ENCODE measurements around the gene RAP2A. TPM values are rescaled to one million over a fixed set of nuclear protein-coding genes. Genes with fewer than 3 reads are reported as not detected.

RAP2A gene
- 19.6 TPM for total RNA-seq
- 14.6 TPM for polyA plus RNA-seq
- long read RNA-seq, donor 1, full-length matches to known transcripts, result 1 of 1 reads
- long read RNA-seq, donor 1, partial matches to known transcripts, result 0 of 1 reads
- long read RNA-seq, donor 1, other reads (novel, unspliced or antisense), result 0 of 1 reads
- long read RNA-seq, donor 2, result 0 reads
- long read RNA-seq, donor 3, full-length matches to known transcripts, result 11 of 11 reads
- long read RNA-seq, donor 3, partial matches to known transcripts, result 0 of 11 reads
- long read RNA-seq, donor 3, other reads (novel, unspliced or antisense), result 0 of 11 reads
- long read RNA-seq, donor 4, result 0 reads
- long read RNA-seq, donor 5, full-length matches to known transcripts, result 12 of 12 reads
- long read RNA-seq, donor 5, partial matches to known transcripts, result 0 of 12 reads
- long read RNA-seq, donor 5, other reads (novel, unspliced or antisense), result 0 of 12 reads
- long read RNA-seq, donor 6, full-length matches to known transcripts, result 6 of 16 reads
- long read RNA-seq, donor 6, partial matches to known transcripts, result 10 of 16 reads
- long read RNA-seq, donor 6, other reads (novel, unspliced or antisense), result 0 of 16 reads
- long read RNA-seq, donor 7, full-length matches to known transcripts, result 5 of 5 reads
- long read RNA-seq, donor 7, partial matches to known transcripts, result 0 of 5 reads
- long read RNA-seq, donor 7, other reads (novel, unspliced or antisense), result 0 of 5 reads
- long read RNA-seq, donor 8, full-length matches to known transcripts, result 3 of 3 reads
- long read RNA-seq, donor 8, partial matches to known transcripts, result 0 of 3 reads
- long read RNA-seq, donor 8, other reads (novel, unspliced or antisense), result 0 of 3 reads
- long read RNA-seq, donor 9, full-length matches to known transcripts, result 6 of 6 reads
- long read RNA-seq, donor 9, partial matches to known transcripts, result 0 of 6 reads
- long read RNA-seq, donor 9, other reads (novel, unspliced or antisense), result 0 of 6 reads
- long read RNA-seq, donor 10, full-length matches to known transcripts, result 13 of 13 reads
- long read RNA-seq, donor 10, partial matches to known transcripts, result 0 of 13 reads
- long read RNA-seq, donor 10, other reads (novel, unspliced or antisense), result 0 of 13 reads

DNA sequence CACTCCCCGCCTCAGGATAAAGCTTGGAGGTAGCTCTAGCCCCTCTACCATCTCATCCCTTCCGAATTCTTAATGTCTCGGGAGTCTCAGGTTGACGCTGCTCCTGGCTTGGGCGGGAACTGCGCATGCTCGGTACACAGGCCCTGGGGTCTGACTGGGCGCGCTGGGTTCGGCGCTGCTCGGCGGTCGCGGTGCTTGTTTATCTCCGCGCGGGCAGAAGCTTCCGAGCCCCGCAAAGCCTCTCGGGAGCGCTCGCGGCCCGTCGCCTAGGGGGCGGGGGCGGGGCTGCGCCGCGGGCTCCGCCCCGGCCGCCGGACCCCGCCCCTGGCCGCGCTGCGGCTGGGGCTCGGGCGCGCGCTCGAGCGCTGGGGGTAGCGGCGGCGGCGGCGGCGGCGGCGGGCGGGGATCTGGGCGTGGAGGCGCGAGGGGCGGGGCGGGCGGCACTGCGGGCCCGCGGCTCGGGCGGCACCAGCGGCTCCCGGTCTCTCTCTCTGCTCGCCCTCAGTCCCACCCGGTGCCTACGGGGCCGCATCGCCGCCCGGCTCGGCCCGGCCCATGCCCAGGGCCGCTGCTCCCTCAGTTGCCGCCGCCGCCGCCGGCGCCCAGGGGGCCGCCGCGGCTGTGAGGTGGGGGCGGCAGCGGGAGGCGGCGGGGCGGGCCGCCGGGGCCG is at the start of gene RAP2A:
Gene RAP2A, plus strand, starts transcription at position 443 of the 670 bp plus-strand sequence. CDS start 302 bp downstream, outside the sequence.
- under 1% methylated on average over 91 of the region's 94 CpGs for WGBS
- H3K4me1 ChIP-seq (ENCODE audit: control insufficient read depth in 2 of 2, insufficient read depth in 2 of 2, low read length in 2 of 2), result peaks cover 0 to 3% of the 10 kb centered on the region in 2 donors
- H3K36me3 ChIP-seq (ENCODE audit: control insufficient read depth in 2 of 2, insufficient read depth in 2 of 2, low read length in 1 of 2), result no peaks in the 10 kb centered on the region
- H3K4me3 ChIP-seq (ENCODE audit: low read length in 2 of 2), result peak within 1 kb of the TSS; percentile 69 to 79
- no peaks in the 10 kb centered on the region for H3K27me3 ChIP-seq (ENCODE audit: control insufficient read depth in 2 of 2, insufficient read depth in 1 of 2, low read length in 1 of 2)
- peak in 8 of 9 donors; percentile 76 to 94 (median 86) for DNase-seq (ENCODE audit: low read depth in 6 of 9, low spot score in 9 of 9)
- peak within 1 kb of the TSS; percentile 99 for H3K27ac ChIP-seq (ENCODE audit: low read depth in 1 of 2, low read length in 1 of 2)
- H3K9me3 ChIP-seq (ENCODE audit: control insufficient read depth in 2 of 2, insufficient read depth in 1 of 2, low read length in 1 of 2), result no peaks in the 10 kb centered on the region

DNA sequence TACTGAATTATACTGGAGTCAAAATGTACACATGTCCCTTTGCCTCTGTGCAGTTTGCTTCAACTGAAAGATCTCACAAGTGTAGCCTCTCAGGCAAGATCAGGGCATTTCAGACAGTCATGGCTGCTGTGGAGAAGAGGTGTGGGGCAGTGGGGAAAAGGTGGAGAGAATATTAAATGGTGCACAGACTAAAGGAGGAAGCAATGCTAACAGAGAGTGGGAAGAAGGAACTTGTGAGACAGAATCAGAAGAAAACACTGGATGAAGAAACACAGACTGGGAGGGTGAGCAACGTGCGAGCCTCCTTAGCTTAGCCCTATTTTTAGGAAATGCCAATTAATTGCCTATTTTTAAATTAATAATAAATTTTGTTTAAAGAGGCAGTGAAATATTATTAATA is 49.6 kb upstream of the RAP2A start:
- DNase-seq (ENCODE audit: low read depth in 6 of 9, low spot score in 9 of 9), result no peak
- WGBS, result 88% methylated on average over 2 of the region's 2 CpGs
- Histone ChIP-seq H3K9me3 (ENCODE audit: control insufficient read depth in 2 of 2, insufficient read depth in 1 of 2, low read length in 1 of 2) (no peaks in the 10 kb centered on the region), H3K4me1 (ENCODE audit: control insufficient read depth in 2 of 2, insufficient read depth in 2 of 2, low read length in 2 of 2) (peaks cover 8 to 17% of the 10 kb centered on the region in 2 donors), H3K36me3 (ENCODE audit: control insufficient read depth in 2 of 2, insufficient read depth in 2 of 2, low read length in 1 of 2) (peaks cover 3 to 6% of the 10 kb centered on the region in 2 donors), H3K27me3 (ENCODE audit: control insufficient read depth in 2 of 2, insufficient read depth in 1 of 2, low read length in 1 of 2) (no peaks in the 10 kb centered on the region), H3K4me3 (ENCODE audit: low read length in 2 of 2) (no peak overlapping the region), H3K27ac (ENCODE audit: low read depth in 1 of 2, low read length in 1 of 2) (no peak overlapping the region)

DNA sequence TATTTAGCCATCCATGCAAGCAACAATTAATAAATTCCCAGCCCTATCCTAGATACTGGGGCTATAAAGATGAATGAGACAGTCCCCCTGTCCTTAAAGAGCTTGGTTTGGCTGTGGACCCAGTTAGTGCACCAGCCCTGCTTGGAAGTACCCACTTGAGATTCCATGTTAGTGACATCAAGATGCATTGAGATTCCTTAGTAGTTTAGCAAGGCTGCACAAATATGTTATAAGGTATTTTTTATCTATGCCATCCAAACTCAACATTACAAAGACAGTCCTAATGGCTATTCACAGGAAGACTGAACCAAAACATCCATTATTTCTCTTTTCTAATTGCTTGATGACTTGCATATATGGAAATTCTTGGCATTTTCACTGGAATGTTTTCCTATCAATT is 48.8 kb upstream of the RAP2A start:
- no peak for DNase-seq (ENCODE audit: low read depth in 6 of 9, low spot score in 9 of 9)
- Histone ChIP-seq H3K27ac (ENCODE audit: low read depth in 1 of 2, low read length in 1 of 2) (no peak overlapping the region), H3K4me1 (ENCODE audit: control insufficient read depth in 2 of 2, insufficient read depth in 2 of 2, low read length in 2 of 2) (peaks cover 8 to 17% of the 10 kb centered on the region in 2 donors), H3K4me3 (ENCODE audit: low read length in 2 of 2) (no peak overlapping the region), H3K9me3 (ENCODE audit: control insufficient read depth in 2 of 2, insufficient read depth in 1 of 2, low read length in 1 of 2) (no peaks in the 10 kb centered on the region), H3K36me3 (ENCODE audit: control insufficient read depth in 2 of 2, insufficient read depth in 2 of 2, low read length in 1 of 2) (peaks cover 3 to 6% of the 10 kb centered on the region in 2 donors), H3K27me3 (ENCODE audit: control insufficient read depth in 2 of 2, insufficient read depth in 1 of 2, low read length in 1 of 2) (no peaks in the 10 kb centered on the region)

DNA sequence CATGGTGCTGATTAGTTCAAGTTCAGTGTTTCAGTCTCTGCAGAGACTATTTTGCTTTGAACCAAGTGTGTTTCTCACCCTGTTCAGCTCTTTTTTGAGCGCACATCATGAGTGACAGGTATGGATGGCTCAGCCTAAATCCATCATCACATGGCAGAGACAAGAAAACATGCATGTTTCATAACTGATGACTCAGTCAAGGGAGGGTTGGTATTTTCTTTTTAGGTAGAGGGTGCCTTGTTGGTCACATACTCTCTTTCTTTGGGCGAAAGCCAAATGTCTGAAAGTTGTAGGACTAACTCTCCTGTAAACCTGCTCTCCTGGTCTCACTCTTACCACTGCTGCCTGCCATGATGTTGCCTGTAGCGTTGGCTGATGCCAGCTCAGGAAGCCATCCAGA is 48.1 kb upstream of the RAP2A start:
- Histone ChIP-seq H3K4me1 (ENCODE audit: control insufficient read depth in 2 of 2, insufficient read depth in 2 of 2, low read length in 2 of 2) (peaks cover 8 to 17% of the 10 kb centered on the region in 2 donors), H3K4me3 (ENCODE audit: low read length in 2 of 2) (no peak overlapping the region), H3K36me3 (ENCODE audit: control insufficient read depth in 2 of 2, insufficient read depth in 2 of 2, low read length in 1 of 2) (peaks cover 3 to 6% of the 10 kb centered on the region in 2 donors), H3K9me3 (ENCODE audit: control insufficient read depth in 2 of 2, insufficient read depth in 1 of 2, low read length in 1 of 2) (no peaks in the 10 kb centered on the region), H3K27ac (ENCODE audit: low read depth in 1 of 2, low read length in 1 of 2) (no peak overlapping the region), H3K27me3 (ENCODE audit: control insufficient read depth in 2 of 2, insufficient read depth in 1 of 2, low read length in 1 of 2) (no peaks in the 10 kb centered on the region)
- 98% methylated on average over 3 of the region's 3 CpGs for WGBS
- no peak for DNase-seq (ENCODE audit: low read depth in 6 of 9, low spot score in 9 of 9)

DNA sequence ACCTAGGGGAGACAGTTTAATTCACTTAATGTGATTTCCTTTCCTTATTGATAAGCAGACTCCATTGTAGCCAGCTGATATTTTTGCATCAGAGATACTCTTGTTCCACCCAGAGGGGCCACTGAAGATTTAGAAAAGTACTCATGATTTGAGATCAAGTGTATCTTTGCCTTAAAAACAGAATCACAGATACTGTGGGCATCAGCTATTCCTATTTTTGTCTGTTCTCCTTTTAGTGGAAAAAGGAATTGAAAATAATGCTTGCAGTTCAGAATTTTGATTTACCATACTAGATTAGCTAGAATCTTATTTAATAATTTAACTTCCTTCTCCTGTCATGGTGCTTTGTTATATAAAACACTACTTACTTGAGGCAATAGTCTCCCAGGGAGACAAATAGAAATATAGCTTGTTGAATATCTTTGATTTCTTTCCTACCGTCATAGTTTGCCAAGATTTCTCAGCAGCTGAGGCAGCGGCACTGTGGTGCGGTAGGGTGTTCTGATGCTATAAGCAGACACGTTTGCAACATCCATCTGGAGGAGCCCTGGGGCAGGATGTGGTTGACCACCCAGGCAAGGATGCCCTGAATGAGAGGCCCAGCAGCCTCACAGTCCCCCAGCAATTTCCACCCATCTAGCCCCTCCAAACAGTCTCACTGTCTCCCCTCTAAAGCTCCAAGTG is 47.0 kb upstream of the RAP2A start:
- Histone ChIP-seq H3K9me3 (ENCODE audit: control insufficient read depth in 2 of 2, insufficient read depth in 1 of 2, low read length in 1 of 2) (no peaks in the 10 kb centered on the region), H3K4me1 (ENCODE audit: control insufficient read depth in 2 of 2, insufficient read depth in 2 of 2, low read length in 2 of 2) (peaks cover 8 to 17% of the 10 kb centered on the region in 2 donors), H3K27ac (ENCODE audit: low read depth in 1 of 2, low read length in 1 of 2) (peak overlapping the region; percentile 4 to 38), H3K4me3 (ENCODE audit: low read length in 2 of 2) (no peak overlapping the region), H3K36me3 (ENCODE audit: control insufficient read depth in 2 of 2, insufficient read depth in 2 of 2, low read length in 1 of 2) (peaks cover 3 to 6% of the 10 kb centered on the region in 2 donors), H3K27me3 (ENCODE audit: control insufficient read depth in 2 of 2, insufficient read depth in 1 of 2, low read length in 1 of 2) (no peaks in the 10 kb centered on the region)
- DNase-seq (ENCODE audit: low read depth in 6 of 9, low spot score in 9 of 9), result peak in 8 of 9 donors; percentile 9 to 64 (median 26)
- 15% methylated on average over 4 of the region's 4 CpGs for WGBS

DNA sequence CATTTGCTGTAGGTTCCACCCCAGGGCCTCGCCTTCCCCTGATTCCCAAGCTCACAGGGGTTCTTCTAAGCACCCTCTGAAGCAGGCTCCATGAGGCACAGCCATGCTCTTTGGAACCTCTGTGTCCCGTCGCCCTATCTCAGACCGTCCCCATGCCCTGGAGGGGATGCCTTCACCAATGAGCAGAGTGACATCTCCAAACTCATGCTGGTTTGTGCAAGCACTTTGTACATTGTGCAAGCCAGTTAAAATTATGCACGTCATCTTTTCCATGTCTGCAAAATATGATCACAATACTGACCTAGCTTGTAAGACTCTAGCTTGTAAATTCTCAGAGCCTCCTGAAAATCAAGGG is 46.5 kb upstream of the RAP2A start:
- DNase-seq (ENCODE audit: low read depth in 6 of 9, low spot score in 9 of 9), result no peak
- H3K27me3 ChIP-seq (ENCODE audit: control insufficient read depth in 2 of 2, insufficient read depth in 1 of 2, low read length in 1 of 2), result no peaks in the 10 kb centered on the region
- peak overlapping the region; percentile 4 to 38 for H3K27ac ChIP-seq (ENCODE audit: low read depth in 1 of 2, low read length in 1 of 2)
- H3K4me1 ChIP-seq (ENCODE audit: control insufficient read depth in 2 of 2, insufficient read depth in 2 of 2, low read length in 2 of 2), result peaks cover 8 to 17% of the 10 kb centered on the region in 2 donors
- H3K9me3 ChIP-seq (ENCODE audit: control insufficient read depth in 2 of 2, insufficient read depth in 1 of 2, low read length in 1 of 2), result no peaks in the 10 kb centered on the region
- 78% methylated on average over 5 of the region's 5 CpGs for WGBS
- H3K36me3 ChIP-seq (ENCODE audit: control insufficient read depth in 2 of 2, insufficient read depth in 2 of 2, low read length in 1 of 2), result peaks cover 0 to 6% of the 10 kb centered on the region in 2 donors
- no peak overlapping the region for H3K4me3 ChIP-seq (ENCODE audit: low read length in 2 of 2)

DNA sequence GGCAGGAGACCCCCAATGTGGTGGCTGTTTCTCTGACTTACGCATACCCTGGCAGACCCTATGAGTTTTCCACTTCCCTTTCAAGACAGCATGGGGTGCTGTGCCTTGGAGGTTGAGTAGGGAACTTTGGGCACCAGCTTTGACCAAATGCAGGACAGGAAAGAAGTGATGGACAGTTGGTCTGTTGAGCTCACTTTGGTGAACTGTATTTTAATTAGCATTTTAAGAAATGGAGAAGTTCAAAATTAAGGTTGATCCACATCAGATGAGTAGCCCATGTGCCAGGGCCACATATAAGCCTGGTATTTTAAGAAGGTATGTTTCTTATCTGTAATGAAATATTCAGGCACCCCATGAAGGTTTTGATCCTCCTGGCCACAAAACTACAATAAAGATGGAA is 46.1 kb upstream of the RAP2A start:
- DNase-seq (ENCODE audit: low read depth in 6 of 9, low spot score in 9 of 9), result no peak
- 98% methylated on average over 1 of the region's 1 CpG for WGBS
- Histone ChIP-seq H3K27me3 (ENCODE audit: control insufficient read depth in 2 of 2, insufficient read depth in 1 of 2, low read length in 1 of 2) (no peaks in the 10 kb centered on the region), H3K27ac (ENCODE audit: low read depth in 1 of 2, low read length in 1 of 2) (no peak overlapping the region), H3K36me3 (ENCODE audit: control insufficient read depth in 2 of 2, insufficient read depth in 2 of 2, low read length in 1 of 2) (peaks cover 0 to 6% of the 10 kb centered on the region in 2 donors), H3K4me1 (ENCODE audit: control insufficient read depth in 2 of 2, insufficient read depth in 2 of 2, low read length in 2 of 2) (peaks cover 8 to 17% of the 10 kb centered on the region in 2 donors), H3K4me3 (ENCODE audit: low read length in 2 of 2) (no peak overlapping the region), H3K9me3 (ENCODE audit: control insufficient read depth in 2 of 2, insufficient read depth in 1 of 2, low read length in 1 of 2) (no peaks in the 10 kb centered on the region)

DNA sequence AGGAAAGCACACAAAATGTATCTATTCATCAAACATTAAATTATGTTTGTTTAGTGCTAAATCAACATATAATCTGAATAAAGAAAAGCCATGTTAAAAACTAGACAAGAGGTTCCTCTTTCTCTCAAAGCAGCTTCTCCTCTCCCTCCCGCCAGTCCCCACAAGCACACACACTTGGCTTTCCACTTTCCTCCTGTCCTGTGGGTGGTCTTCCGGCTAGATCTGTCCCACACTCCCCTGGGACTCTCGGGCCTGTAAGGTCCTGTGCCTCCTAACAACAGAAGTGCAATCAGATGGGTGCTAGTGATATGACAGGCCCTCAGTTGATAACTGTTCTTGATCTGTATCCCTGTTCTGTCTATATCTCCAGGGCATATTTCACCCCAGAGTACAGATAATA is 45.6 kb upstream of the RAP2A start:
- Histone ChIP-seq H3K9me3 (ENCODE audit: control insufficient read depth in 2 of 2, insufficient read depth in 1 of 2, low read length in 1 of 2) (no peaks in the 10 kb centered on the region), H3K36me3 (ENCODE audit: control insufficient read depth in 2 of 2, insufficient read depth in 2 of 2, low read length in 1 of 2) (peaks cover 0 to 6% of the 10 kb centered on the region in 2 donors), H3K27ac (ENCODE audit: low read depth in 1 of 2, low read length in 1 of 2) (no peak overlapping the region), H3K4me3 (ENCODE audit: low read length in 2 of 2) (no peak overlapping the region), H3K27me3 (ENCODE audit: control insufficient read depth in 2 of 2, insufficient read depth in 1 of 2, low read length in 1 of 2) (no peaks in the 10 kb centered on the region), H3K4me1 (ENCODE audit: control insufficient read depth in 2 of 2, insufficient read depth in 2 of 2, low read length in 2 of 2) (peaks cover 8 to 17% of the 10 kb centered on the region in 2 donors)
- 37% methylated on average over 3 of the region's 3 CpGs for WGBS
- DNase-seq (ENCODE audit: low read depth in 6 of 9, low spot score in 9 of 9), result no peak
